Thymus (tissue), 11 donors: ENCODE measurements around the gene LRRC45. TPM values are rescaled to one million over a fixed set of nuclear protein-coding genes. Genes with fewer than 3 reads are reported as not detected.
A peak's percentile ranks its signal among the peaks of the same experiment; 100 is the strongest.

Experiments used
- DNase-seq, 9 donors: peaks; one replicate each; pipeline ENCODE4 v3.0.0-alpha.2; 2013; ENCODE audit warnings: low spot score in 9 of 9, low read depth in 6 of 9, missing footprints in 1 of 9
- H3K27ac ChIP-seq, 2 donors: one replicate each; pipeline ENCODE4 v1.5.1; 2013; ENCODE audit warnings: control low read depth in 1 of 2, low read depth in 1 of 2, low read length in 1 of 2, mild to moderate bottlenecking in 1 of 2, moderate library complexity in 1 of 2
- H3K27me3 ChIP-seq, 2 donors: one replicate each; pipeline ENCODE4 v1.5.1; 2013; ENCODE audit warnings: low read length in 1 of 2; ENCODE audit not compliant: control insufficient read depth in 2 of 2, insufficient read depth in 1 of 2
- H3K36me3 ChIP-seq, 2 donors: one replicate each; pipeline ENCODE4 v1.5.1; 2013; ENCODE audit warnings: low read length in 1 of 2, mild to moderate bottlenecking in 1 of 2, moderate library complexity in 1 of 2; ENCODE audit not compliant: control insufficient read depth in 2 of 2, insufficient read depth in 2 of 2
- H3K4me1 ChIP-seq, 2 donors: one replicate each; pipeline ENCODE4 v1.5.1; 2013; ENCODE audit warnings: low read length in 2 of 2; ENCODE audit not compliant: control insufficient read depth in 2 of 2, insufficient read depth in 2 of 2
- H3K4me3 ChIP-seq, 2 donors: one replicate each; pipeline ENCODE4 v1.5.1; 2013; ENCODE audit warnings: low read length in 2 of 2, control low read depth in 1 of 2, mild to moderate bottlenecking in 1 of 2
- H3K9me3 ChIP-seq, 2 donors: one replicate each; pipeline ENCODE4 v1.5.1; 2013; ENCODE audit warnings: low read length in 1 of 2, mild to moderate bottlenecking in 1 of 2; ENCODE audit not compliant: control insufficient read depth in 2 of 2, insufficient read depth in 1 of 2
- WGBS: extraction: QIAGEN DNeasy Blood & Tissue Kit; methylation state at CpG from one replicate; pipeline ENCODE4 v1.1.7; 2013; 5-methylcytosine and 5-hydroxymethylcytosine counted together
- polyA plus RNA-seq: library from polyadenylated mRNA; stranded (reverse); fragments of 200-250 nt; gene quantifications from one replicate; pipeline ENCODE4 v1.2.3, GENCODE V29; 2013
- total RNA-seq: library from RNA; stranded (reverse); fragments of 120-200 nt; gene quantifications from one replicate; pipeline ENCODE4 v1.2.4, GENCODE V29; 2013
- donor health status: healthy.

Gene LRRC45
- total and polyA plus RNA-seq, 2 donors, result 15.2 to 20.7 TPM

DNA sequence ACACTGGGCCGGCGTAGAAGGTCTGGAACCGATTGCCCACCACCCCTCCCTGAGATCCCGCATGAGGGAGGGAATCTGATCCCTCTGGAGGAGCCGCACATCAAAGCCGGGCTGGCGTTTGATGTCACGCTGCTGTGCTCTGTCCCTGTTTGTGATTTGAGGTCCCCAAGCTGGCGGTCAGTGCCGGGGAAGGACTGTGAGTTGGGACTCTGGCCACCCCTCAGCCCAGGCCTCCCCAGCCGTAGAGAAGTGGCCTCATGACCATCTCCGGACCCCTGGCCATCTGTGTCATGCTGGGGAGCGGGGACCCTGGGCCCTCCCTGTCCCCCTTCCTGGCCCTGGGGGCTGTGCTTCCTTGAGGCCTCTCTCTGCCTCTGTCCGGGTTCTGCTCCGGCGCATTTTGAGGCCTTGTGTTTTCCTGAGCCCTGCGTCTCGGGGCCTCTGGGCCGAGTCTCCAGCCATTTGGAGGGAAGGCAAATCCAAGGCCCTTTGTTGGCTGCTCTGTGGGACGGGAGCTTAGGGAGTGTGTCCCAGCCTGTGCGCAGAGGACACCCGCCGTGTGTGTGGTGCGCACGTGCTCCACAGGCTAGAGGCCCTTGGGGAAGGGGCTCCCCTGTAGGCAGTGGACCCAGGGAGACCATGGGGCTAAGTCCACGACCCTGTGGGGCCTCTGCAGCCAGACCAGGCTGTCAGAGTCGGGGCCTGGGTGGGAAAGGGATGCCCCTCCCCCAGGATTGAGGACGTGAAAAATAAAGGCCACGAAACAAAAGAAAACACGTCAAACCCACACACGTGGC lies 30.6 kb upstream of the LRRC45 start:
- H3K4me1 ChIP-seq, result peaks cover 0 to 17% of the 10 kb centered on the region in 2 donors
- WGBS, result 96% methylated on average over 31 of the region's 31 CpGs
- peaks cover 0 to 20% of the 10 kb centered on the region in 2 donors for H3K9me3 ChIP-seq
- H3K36me3 ChIP-seq, result peaks cover 16 to 25% of the 10 kb centered on the region in 2 donors
- H3K4me3 ChIP-seq, result no peak overlapping the region
- no peaks in the 10 kb centered on the region for H3K27me3 ChIP-seq
- DNase-seq, result no peak
- peak overlapping the region in 1 of 2 donors; percentile 40 for H3K27ac ChIP-seq

DNA sequence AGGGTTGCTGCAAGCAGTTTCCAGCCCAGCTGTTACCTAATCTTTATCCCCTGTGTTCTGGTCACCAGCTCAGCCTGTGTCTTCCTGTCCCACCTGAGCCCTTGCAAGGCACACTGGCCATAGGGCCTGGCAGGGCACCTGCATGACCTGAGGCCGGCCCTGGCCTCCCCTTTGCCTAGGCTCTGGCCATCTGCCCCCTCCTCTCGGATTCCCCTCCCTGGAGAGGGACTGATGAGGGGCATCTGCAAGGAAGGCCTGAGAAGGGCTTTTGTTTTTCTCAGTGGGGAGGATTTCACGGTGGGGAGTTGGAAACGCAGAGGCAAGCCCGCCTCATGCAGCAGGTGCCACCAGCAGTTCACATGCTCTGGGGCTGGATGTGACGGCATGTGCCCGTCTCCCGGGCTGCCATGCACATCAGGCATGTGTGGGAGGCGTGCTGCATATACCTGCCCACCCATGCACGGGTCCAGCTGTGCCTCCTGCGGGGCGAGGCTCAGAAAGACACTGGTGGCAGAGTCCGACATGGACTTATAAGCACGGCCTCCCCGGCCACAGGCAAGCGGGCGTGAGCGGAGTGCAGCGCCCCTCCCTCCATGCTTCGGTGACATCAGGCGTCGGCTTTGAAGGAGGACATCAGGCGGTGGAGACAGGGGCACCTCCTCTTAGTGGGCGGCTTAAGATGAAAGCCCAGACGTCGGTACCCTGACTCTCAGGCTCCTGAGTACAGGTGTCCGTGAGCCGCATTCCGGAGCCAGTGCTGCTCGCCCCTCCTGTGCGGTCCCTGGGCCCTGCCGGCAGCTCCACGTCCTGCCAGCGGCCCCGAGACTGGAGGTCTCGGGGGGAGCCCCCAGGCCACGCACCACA lies 29.1 kb upstream of the LRRC45 start:
- Histone ChIP-seq H3K4me1 (peaks cover 0 to 17% of the 10 kb centered on the region in 2 donors), H3K36me3 (peaks cover 16 to 23% of the 10 kb centered on the region in 2 donors), H3K27me3 (no peaks in the 10 kb centered on the region), H3K4me3 (no peak overlapping the region), H3K9me3 (peaks cover 0 to 20% of the 10 kb centered on the region in 2 donors), H3K27ac (peak overlapping the region in 1 of 2 donors; percentile 18)
- 98% methylated on average over 37 of the region's 37 CpGs for WGBS
- no peak for DNase-seq

DNA sequence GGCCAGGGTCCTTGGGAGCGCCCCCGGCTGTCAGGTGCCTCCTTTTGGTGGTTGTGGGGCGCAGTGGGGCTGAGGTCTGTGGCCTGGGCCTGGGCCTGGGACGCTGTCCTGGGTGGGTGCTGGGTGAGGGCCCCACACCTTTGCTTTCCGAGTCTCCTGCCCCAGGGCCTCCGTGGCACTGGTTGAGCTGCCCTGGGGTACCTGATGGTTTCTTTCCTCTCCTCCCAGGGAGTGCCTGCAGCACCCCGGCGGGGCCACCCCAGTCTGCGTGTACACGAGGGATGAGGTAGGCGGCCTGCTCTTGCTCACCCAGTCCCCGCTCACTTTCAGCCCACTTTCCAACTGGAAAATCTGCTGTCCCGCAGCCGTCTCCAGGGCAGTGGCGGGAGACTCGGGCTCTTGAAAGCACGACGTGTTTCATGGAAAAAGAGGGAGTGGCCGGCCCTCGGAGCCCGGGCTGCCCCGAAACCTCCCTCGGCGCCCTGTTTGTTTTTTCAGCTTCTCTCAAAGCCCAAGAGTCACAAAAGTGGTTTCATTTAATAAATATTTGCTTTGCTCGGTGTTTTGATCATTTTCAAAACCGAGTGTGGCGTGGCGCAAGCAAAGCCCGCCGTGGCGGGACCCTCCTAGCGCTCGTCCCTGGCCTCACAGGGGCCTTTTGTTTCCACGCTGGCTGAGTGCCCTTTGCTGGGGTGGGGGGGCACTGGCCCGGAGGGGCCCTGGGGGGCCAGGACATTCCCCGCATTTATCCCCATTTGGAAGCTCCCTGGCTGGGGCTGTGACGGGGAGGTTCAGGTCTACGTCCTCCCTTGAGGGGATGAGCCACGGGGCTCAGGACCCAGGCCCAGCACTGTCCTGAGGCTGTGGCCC lies 28.3 kb upstream of the LRRC45 start:
- H3K27ac ChIP-seq, result no peak overlapping the region
- 96% methylated on average over 39 of the region's 39 CpGs for WGBS
- no peak overlapping the region for H3K4me3 ChIP-seq
- H3K27me3 ChIP-seq, result no peaks in the 10 kb centered on the region
- peaks cover 16 to 24% of the 10 kb centered on the region in 2 donors for H3K36me3 ChIP-seq
- H3K9me3 ChIP-seq, result peaks cover 0 to 14% of the 10 kb centered on the region in 2 donors
- H3K4me1 ChIP-seq, result peaks cover 0 to 17% of the 10 kb centered on the region in 2 donors
- no peak for DNase-seq

DNA sequence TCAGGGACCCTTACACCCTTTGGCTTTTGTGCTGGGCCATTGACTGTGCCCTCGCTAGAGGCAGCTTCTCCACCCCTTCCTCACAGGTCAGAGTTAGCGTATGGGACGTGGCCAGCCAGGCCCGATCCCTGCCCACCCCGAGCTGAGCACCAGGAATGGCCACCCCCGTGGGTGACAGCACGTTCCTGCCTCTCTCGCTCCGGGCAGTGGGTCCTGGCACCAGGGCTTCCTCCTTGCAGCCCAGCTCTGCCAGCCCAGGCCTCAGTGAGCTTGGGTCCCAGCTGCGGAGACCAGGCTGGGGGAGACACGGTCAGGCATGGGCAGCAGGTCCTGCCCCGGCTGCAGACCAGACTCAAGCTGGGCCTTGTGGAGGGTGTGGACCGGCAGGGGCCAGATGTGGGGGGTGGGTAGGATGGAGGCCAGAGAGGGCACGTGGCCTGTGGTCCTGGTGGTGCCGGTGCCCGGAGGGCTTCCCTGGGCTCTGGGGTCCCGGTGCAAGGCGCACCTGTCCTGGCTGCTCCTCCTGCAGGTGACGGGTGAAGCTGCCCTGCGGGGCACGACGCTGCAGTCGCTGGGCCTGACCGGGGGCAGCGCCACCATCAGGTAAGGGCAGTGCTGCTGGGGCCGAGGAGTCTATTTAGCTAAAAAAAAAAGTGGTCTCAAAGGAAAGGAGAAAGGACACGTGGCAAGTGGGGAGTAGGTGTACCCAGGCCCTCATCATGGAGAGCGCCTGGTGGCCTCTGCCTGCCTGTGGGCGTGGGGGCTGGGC lies 27.5 kb upstream of the LRRC45 start:
- H3K27me3 ChIP-seq, result no peaks in the 10 kb centered on the region
- no peak overlapping the region for H3K4me3 ChIP-seq
- peaks cover 0 to 8% of the 10 kb centered on the region in 2 donors for H3K9me3 ChIP-seq
- WGBS, result 98% methylated on average over 29 of the region's 29 CpGs
- no peak overlapping the region for H3K27ac ChIP-seq
- no peak for DNase-seq
- peaks cover 11 to 21% of the 10 kb centered on the region in 2 donors for H3K36me3 ChIP-seq
- peaks cover 0 to 17% of the 10 kb centered on the region in 2 donors for H3K4me1 ChIP-seq

DNA sequence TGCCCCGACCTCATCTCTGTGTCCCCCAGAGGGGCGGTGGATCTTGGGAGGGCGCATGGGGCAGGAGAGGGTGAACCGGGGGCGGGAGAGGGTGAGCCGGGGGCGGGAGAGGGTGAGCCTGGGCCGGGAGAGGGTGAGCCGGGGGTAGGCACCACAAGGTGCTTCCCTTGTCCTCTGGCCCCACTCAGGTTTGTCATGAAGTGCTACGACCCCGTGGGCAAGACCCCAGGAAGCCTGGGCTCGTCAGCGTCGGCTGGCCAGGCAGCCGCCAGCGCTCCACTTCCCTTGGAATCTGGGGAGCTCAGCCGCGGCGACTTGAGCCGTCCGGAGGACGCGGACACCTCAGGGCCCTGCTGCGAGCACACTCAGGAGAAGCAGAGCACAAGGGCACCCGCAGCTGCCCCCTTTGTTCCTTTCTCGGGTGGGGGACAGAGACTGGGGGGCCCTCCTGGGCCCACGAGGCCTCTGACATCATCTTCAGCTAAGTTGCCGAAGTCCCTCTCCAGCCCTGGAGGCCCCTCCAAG lies 26.8 kb upstream of the LRRC45 start:
- Histone ChIP-seq H3K4me1 (peaks cover 0 to 17% of the 10 kb centered on the region in 2 donors), H3K4me3 (no peak overlapping the region), H3K9me3 (peaks cover 0 to 6% of the 10 kb centered on the region in 2 donors), H3K27ac (no peak overlapping the region), H3K27me3 (no peaks in the 10 kb centered on the region), H3K36me3 (peaks cover 10 to 15% of the 10 kb centered on the region in 2 donors)
- DNase-seq, result no peak
- 97% methylated on average over 28 of the region's 28 CpGs for WGBS

DNA sequence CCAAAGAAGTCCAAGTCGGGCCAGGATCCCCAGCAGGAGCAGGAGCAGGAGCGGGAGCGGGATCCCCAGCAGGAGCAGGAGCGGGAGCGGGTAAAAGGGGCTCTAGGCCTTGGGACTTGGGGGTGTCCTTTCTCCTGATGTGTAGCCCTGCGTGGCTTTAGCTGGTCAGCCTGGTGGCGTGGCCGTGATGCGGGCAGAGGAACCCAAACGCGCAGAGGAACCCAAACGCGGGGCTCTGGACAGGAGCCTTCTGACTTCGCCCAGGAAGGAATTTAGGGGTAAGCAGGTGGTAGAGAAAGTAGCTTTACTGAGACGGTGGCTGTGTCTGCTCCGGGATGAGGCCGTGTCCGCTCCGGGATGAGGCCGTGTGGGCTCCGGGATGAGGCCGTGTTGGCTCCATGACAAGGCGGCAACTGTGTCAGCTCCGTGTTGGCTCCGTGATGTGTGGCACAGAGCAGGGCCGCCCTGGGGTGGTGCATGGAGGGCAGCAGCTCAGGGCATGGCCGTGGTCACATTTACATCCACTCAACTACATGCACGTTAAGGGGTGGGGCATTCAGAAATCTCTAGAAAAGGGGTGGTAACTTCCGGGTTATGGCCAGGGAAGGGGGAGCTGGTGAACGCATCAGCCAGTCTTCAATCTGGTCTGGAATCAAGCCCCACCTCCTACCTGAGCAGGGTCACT lies 26.2 kb upstream of the LRRC45 start:
- Histone ChIP-seq H3K27ac (no peak overlapping the region), H3K27me3 (no peaks in the 10 kb centered on the region), H3K4me1 (peaks cover 0 to 16% of the 10 kb centered on the region in 2 donors), H3K36me3 (peaks cover 10 to 14% of the 10 kb centered on the region in 2 donors), H3K4me3 (no peak overlapping the region), H3K9me3 (peaks cover 0 to 5% of the 10 kb centered on the region in 2 donors)
- 97% methylated on average over 30 of the region's 30 CpGs for WGBS
- no peak for DNase-seq

DNA sequence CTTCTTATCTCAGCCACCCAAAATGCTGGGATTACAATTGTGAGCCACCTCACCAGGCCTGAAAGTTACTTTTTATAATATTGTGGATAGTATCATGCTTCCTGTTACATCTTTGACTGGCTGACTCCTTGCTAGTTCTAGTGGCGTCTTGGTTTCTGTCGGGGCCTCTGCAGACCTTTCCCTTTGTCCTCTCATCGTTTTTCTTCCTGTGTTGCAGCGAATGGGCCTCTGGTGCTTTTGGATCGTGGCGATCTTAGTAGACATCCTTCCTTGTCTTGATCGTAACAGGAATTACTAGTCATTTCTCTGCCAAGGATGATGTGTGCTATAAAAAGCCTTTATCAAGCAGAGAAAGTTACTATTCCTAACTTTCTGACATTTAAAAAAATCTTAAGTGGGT lies 24.9 kb upstream of the LRRC45 start:
- Histone ChIP-seq H3K4me1 (peaks cover 0 to 5% of the 10 kb centered on the region in 2 donors), H3K36me3 (peaks cover 10 to 14% of the 10 kb centered on the region in 2 donors), H3K9me3 (no peaks in the 10 kb centered on the region), H3K27me3 (no peaks in the 10 kb centered on the region), H3K27ac (no peak overlapping the region), H3K4me3 (no peak overlapping the region)
- WGBS, result 96% methylated on average over 7 of the region's 7 CpGs
- DNase-seq, result no peak
